ENCODE data around the gene HYLS1. TPM values are rescaled to one million over a fixed set of nuclear protein-coding genes. Genes with fewer than 3 reads are reported as not detected.

The HYLS1 gene
- total and polyA plus RNA-seq, 10 of the 15 experiments (the other 5 are each of a cell fraction or from before 2014, with no cell fraction given) = 11.7 to 35.1 (median 17.6) TPM

DNA sequence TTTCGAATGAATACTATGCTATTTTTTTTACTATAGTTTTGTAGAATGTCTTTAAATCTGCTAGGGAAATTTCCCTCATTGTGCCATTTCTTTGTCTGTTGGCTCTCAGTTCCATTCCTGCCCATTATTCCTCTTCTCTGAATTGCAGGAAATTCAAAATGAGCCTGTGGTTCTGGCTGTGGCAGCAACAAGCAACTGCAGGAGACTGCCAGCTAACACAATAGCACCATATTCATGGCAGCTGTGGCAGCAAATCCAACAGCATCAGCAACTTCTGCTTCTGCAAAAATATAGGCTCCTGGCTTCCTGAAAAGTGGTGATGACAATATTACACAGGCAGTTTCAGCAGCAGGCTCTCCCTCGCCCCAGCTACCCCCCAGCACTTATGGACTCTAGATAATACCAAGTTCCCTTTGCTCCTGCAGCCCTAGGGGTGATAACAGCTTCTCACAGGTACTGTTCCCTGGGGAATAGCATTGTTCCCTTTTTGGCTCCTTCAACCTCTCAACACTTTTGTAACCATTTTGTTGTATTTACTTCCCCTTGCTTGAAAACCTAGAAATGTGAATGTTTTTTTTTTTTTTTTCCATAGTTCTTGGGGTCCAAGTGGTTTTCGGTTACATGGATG, 45.0 kb upstream of the HYLS1 start:
- 36% methylated on average over 3 of the region's 3 CpGs for WGBS (ENCODE audit: insufficient coverage, insufficient replicate concordance, low lambda C conversion rate, missing lambda C conversion rate)
- DNase-seq (ENCODE audit: low read depth, low spot score) = no peak
- RAD21 ChIA-PET (ENCODE audit: unreplicated experiment) = no interaction called here
- POLR2A ChIA-PET = no interaction called here
- intact Hi-C loops (cut with micrococcal nuclease; ENCODE audit: unreplicated experiment) = no loop called here
- no peak for ATAC-seq
- Histone ChIP-seq H3K9me3 (replicated peaks; ENCODE audit: control insufficient read depth, insufficient read depth, low read length) (peaks cover 4% of the 10 kb centered on the region; the same call in 2 of the 3 replicates), H3K27ac (ENCODE audit: control insufficient read depth, insufficient read depth) (no peak overlapping the region), H3K4me1 (ENCODE audit: control insufficient read depth, insufficient read depth, low read length) (no peaks in the 10 kb centered on the region), H2AFZ (ENCODE audit: control insufficient read depth, low read depth, low read length) (no peak overlapping the region), H3K9ac (ENCODE audit: control insufficient read depth, insufficient read depth, low read length) (no peak overlapping the region), H3K27me3 (replicated peaks in 1 of 2; ENCODE audit: control insufficient read depth in 2 of 2, insufficient read depth in 2 of 2, low read length in 1 of 2) (no peaks in the 10 kb centered on the region), H3K4me2 (ENCODE audit: control insufficient read depth, insufficient read depth) (no peak overlapping the region), H3K36me3 (ENCODE audit: control insufficient read depth in 2 of 2, insufficient read depth in 2 of 2, low read length in 1 of 2) (no peaks in the 10 kb centered on the region), H4K20me1 (ENCODE audit: control insufficient read depth, insufficient read depth) (no peaks in the 10 kb centered on the region), H3K4me3 (no peak overlapping the region), H3K79me2 (ENCODE audit: control insufficient read depth, insufficient read depth, low read length) (no peaks in the 10 kb centered on the region)
- no peak for TF ChIP-seq CREB1 (IDR thresholded peaks at IDR 0.05; ENCODE audit: low read depth)
- TF ChIP-seq, protein P1, sequence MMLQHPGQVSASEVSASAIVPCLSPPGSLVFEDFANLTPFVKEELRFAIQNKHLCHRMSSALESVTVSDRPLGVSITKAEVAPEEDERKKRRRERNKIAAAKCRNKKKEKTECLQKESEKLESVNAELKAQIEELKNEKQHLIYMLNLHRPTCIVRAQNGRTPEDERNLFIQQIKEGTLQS (IDR thresholded peaks at IDR 0.05; ENCODE audit: borderline replicate concordance, extremely low read depth, low read depth, low read length) = no peak
- peak; percentile 18 for TF ChIP-seq MEF2B (IDR thresholded peaks at IDR 0.05; ENCODE audit: partially characterized antibody, poor library complexity, severe bottlenecking)
- TF ChIP-seq SMAD5 (IDR thresholded peaks at IDR 0.05; ENCODE audit: low read depth) = no peak
- TF ChIP-seq, protein P2, sequence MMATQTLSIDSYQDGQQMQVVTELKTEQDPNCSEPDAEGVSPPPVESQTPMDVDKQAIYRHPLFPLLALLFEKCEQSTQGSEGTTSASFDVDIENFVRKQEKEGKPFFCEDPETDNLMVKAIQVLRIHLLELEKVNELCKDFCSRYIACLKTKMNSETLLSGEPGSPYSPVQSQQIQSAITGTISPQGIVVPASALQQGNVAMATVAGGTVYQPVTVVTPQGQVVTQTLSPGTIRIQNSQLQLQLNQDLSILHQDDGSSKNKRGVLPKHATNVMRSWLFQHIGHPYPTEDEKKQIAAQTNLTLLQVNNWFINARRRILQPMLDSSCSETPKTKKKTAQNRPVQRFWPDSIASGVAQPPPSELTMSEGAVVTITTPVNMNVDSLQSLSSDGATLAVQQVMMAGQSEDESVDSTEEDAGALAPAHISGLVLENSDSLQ (IDR thresholded peaks at IDR 0.05) = no peak
- no peak for TF ChIP-seq FOXM1 (IDR thresholded peaks at IDR 0.05; ENCODE audit: low read depth, low read length)
- CTCF ChIA-PET = no interaction called here
- FAIRE-seq = no peak
- in situ Hi-C loops (cut with MboI) = no loop called here
- SMC1A ChIA-PET (ENCODE audit: uncharacterized antibody, unreplicated experiment) = interaction anchor here (0.6 kb wide), 1 partner anchor 92 kb away, joined by 3 read pairs; no protein-coding TSS in a partner anchor
- BruUV-seq (replicated peaks) = no TSS peak

DNA sequence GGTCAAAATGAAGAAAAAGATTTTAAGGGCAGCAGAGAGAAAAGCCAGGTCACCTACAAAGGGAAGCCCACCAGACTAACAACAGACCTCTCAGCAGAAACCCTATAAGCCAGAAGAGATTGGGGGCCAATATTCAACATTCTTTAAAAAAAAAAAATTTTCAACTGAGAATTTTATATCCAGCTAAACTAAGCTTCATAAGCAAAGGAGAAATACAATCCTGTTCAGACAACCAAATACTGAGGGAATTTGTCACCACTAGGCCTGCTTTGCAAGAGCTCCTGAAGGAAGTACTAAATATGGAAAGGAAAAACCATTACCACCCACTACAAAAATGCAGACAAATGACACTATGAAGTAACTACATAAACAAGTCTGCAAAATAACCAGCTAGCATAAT, 41.3 kb upstream of the HYLS1 start:
- in situ Hi-C loops (cut with MboI) (no loop called here), intact Hi-C loops (cut with micrococcal nuclease; ENCODE audit: unreplicated experiment) (no loop called here)
- ChIA-PET SMC1A (ENCODE audit: uncharacterized antibody, unreplicated experiment) (no interaction called here), CTCF (no interaction called here), RAD21 (ENCODE audit: unreplicated experiment) (no interaction called here), POLR2A (no interaction called here)
- Histone ChIP-seq H3K27ac (ENCODE audit: control insufficient read depth, insufficient read depth) (no peak overlapping the region), H3K9ac (ENCODE audit: control insufficient read depth, insufficient read depth, low read length) (no peak overlapping the region), H3K4me1 (ENCODE audit: control insufficient read depth, insufficient read depth, low read length) (no peaks in the 10 kb centered on the region), H3K27me3 (replicated peaks in 1 of 2; ENCODE audit: control insufficient read depth in 2 of 2, insufficient read depth in 2 of 2, low read length in 1 of 2) (no peaks in the 10 kb centered on the region), H3K79me2 (ENCODE audit: control insufficient read depth, insufficient read depth, low read length) (no peaks in the 10 kb centered on the region), H4K20me1 (ENCODE audit: control insufficient read depth, insufficient read depth) (no peaks in the 10 kb centered on the region), H3K36me3 (ENCODE audit: control insufficient read depth in 2 of 2, insufficient read depth in 2 of 2, low read length in 1 of 2) (no peaks in the 10 kb centered on the region), H2AFZ (ENCODE audit: control insufficient read depth, low read depth, low read length) (no peak overlapping the region), H3K9me3 (replicated peaks; ENCODE audit: control insufficient read depth, insufficient read depth, low read length) (peaks cover 4% of the 10 kb centered on the region; the same call in 2 of the 3 replicates), H3K4me2 (ENCODE audit: control insufficient read depth, insufficient read depth) (no peak overlapping the region), H3K4me3 (no peak overlapping the region)
- FAIRE-seq = no peak
- no peak for DNase-seq (ENCODE audit: low read depth, low spot score)
- BruUV-seq (replicated peaks) = no TSS peak
- no peak for ATAC-seq
- TF ChIP-seq NRF1 (conservative IDR thresholded peaks at IDR 0.05; ENCODE audit: low read depth, low read length) (no peak), SMC3 (IDR thresholded peaks at IDR 0.05; ENCODE audit: borderline replicate concordance, low read length) (no peak), EED (IDR thresholded peaks at IDR 0.05; ENCODE audit: low read depth) (no peak), MEF2A (IDR thresholded peaks at IDR 0.05; ENCODE audit: insufficient read depth, low read depth, low read length) (no peak)
- TF ChIP-seq, protein P3, sequence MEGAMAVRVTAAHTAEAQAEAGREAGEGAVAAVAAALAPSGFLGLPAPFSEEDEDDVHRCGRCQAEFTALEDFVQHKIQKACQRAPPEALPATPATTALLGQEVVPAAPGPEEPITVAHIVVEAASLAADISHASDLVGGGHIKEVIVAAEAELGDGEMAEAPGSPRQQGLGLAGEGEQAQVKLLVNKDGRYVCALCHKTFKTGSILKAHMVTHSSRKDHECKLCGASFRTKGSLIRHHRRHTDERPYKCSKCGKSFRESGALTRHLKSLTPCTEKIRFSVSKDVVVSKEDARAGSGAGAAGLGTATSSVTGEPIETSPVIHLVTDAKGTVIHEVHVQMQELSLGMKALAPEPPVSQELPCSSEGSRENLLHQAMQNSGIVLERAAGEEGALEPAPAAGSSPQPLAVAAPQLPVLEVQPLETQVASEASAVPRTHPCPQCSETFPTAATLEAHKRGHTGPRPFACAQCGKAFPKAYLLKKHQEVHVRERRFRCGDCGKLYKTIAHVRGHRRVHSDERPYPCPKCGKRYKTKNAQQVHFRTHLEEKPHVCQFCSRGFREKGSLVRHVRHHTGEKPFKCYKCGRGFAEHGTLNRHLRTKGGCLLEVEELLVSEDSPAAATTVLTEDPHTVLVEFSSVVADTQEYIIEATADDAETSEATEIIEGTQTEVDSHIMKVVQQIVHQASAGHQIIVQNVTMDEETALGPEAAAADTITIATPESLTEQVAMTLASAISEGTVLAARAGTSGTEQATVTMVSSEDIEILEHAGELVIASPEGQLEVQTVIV (IDR thresholded peaks at IDR 0.05; ENCODE audit: borderline replicate concordance, partially characterized antibody) = no peak
